Measurements from ENCODE around the gene SLC37A2.
A peak's percentile ranks its signal among the peaks of the same experiment; 100 is the strongest.

The SLC37A2 gene

DNA sequence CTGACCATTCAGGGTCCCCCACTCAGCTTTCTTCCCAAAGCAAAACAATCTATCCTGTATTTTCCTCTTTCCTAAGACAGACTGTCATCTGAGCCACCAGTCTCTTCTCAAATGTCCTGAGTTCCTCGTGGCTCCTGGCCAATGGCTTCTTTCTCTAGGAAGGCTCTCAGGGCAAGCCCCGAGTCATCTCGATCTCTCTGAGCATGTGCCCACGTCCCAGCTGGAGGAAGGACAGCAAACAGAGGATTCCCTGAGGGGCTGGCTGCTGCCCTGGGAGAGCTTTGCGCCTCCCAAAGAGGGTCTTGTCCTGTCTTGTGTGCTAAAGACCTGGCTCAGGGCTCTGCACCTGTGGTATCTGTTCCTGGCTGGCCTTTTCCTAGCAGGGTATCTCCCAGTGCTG is 8.3 kb downstream of the SLC37A2 start:
- peak; percentile 16 for DNase-seq

DNA sequence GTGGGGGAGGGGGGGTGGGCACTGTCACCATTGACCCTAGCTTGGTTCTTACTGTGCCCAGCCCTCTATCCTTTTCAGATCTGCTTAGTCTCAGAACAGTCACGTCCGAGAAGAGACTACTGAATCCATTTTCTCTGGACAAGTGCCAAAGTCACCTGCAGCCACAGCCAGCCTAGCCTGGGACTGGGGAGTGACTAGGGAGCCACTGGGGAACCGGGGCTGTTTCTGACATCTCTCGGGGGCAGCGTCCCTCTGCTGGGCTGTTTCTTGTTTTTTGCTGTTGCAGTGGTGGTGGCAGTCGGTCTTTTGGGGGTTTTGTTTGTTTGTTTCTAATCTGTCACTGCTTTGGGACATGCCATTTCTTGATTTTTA is 8.7 kb downstream of the SLC37A2 start:
- no peak for DNase-seq

DNA sequence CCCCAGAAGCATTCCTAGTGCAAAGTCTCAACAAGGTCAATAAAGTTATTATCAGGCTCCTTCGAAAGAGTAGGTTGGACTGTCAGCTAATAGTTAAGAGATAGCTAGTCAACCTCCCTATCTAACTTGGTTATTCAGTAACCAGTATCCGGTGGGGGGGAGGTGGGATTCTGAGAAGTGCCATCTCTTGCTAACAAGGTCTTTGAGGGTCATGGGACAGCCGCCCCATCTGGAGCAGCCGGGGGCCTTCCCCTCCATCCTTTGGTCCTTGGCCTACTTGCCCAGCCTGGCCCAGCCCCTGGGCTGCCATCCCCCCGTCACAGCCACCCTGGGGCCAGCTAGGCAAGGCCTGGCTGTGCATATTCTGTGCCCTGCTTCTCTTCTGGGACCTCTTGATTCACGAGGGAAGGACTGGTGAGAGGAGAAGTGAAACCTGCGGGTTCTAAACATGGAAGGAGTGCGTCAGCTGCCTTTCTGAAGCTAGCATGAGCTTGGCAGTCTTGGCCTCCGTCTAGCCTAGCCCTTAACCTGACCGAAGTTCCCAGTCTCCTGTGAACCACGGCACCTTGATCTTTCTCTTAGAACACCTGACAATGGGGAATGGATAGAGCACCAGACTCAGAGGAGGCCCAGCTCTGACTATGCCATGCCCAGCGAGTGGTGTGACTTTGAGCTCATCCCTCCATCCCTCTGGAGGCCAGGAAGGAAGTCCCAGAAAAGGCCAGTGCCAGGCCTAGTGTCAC is 9.3 kb downstream of the SLC37A2 start:
- DNase-seq, result no peak

DNA sequence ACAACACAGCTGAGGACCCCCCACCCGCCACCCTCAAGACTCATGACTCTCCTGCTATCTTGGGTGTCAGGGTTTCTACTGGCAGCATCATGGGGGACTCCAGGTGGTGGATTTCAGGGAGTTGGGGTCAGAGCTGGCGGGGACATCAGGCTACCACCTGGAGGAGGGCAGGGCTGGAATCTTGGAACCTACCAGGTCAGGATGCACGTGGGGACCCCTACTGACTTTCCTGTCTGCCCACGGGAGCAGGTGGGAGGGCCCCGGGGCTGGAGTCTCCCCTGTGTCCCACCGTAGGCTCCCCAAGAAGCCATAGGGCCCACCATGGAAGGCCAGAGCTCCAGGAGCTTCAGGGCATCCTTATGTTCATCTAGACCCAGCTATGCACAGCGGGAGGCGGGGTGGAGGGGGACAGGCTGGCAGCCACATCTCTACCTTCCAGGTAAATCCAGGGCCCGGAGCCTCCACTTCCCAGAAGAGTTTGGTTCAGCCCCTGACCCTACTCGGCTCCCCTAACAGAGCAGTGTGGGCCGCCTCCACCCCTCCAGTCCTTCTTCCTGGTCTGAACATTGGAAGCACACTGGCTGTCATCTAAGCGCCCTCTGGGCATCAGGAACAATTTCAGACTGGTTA is 10.0 kb downstream of the SLC37A2 start:
- DNase-seq, result no peak

DNA sequence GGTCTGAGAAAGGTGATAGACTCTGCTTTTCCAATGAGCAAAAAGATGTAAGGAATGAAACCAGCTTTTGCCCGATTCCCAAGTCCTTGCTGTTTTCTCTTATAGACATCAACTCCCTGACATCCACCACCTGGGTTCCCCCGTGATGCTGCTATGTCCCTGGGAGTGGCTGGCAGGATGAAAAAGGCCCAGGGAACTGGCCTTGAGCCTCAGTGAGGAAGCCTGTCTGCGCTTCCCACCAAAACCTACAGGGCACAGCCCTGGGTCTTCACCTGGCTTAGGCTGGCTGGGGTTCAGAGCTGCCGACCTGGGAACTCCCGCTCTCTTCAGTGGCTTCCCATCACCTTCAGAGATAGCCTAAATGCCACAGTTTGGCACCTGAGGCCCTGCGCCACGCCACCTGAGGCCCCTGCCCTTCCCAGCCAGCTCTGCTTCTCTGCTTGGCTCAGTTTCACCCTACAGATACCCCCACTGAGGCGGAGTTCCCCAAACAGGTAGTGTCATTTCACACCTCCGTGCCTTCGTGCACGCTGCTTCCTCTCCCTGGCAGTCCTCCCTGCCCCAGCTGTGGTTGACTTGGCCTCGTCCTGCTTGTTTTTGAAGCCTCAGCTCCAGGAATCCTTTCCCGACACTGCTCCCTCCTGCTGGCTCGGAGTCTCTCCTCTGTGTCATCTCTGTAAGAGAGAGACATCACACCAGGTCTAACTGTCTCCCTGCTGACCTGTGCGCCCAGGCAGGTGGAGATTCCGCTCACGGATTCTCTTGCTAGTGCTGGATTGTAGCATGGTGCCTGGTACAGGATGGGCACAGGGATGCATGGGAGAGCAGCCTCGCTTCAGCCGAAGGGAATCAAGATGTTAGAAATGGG is 10.7 kb downstream of the SLC37A2 start:
- peak; percentile 11 for DNase-seq

DNA sequence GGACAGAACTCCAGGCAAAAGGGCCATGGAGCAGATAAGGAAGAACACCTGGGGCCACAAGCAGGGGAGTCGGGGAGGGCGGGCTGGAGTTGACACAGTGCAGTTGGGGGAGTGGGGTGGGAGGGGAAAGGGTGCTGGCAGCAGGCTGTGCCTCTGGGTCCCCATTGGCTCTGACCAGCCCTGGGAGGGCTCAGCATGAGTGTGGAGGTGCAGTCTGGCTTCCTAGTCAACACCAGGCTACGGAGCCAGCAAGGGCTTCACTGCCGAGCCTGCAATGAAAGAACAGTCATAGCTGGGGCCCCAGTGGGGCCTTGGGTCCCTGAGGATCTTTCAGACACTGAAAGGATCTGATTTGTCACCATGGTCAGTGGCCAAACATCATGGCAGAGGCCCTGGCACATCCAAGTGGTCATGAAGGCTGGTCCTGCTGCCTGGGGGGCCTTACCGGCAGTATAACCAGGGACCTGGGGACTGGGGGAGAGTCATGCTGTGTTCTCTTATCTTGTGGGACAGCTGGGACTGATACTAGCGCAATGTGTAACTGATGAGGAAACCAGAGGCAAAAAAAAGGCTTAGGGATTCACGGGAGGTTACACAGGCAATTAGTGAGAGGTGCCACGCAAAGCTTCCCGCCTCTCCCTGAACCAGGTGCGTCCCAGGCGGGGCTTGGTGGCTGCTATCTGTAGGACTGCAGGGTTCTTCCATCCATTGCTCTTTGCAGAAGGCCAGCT is 11.6 kb downstream of the SLC37A2 start:
- no peak for DNase-seq

DNA sequence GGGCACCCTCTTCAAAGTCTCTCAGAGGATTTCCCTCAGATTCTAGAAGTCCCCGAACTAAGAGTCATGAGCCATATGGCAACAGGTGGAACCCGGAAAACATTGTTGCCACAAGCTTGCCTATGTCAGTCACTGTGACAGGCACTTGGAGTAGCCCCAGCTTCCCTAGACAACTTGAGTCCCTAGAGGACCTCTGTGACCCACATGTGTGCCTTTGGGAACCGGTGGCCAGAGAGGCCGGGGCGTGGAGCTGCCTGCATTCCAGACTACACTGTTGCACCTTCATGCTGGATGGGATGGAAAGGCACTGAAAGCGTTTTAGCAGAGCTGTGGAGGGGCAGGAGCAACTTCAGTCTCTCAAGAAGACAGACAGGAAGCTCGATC is 12.1 kb downstream of the SLC37A2 start:
- DNase-seq, result no peak

DNA sequence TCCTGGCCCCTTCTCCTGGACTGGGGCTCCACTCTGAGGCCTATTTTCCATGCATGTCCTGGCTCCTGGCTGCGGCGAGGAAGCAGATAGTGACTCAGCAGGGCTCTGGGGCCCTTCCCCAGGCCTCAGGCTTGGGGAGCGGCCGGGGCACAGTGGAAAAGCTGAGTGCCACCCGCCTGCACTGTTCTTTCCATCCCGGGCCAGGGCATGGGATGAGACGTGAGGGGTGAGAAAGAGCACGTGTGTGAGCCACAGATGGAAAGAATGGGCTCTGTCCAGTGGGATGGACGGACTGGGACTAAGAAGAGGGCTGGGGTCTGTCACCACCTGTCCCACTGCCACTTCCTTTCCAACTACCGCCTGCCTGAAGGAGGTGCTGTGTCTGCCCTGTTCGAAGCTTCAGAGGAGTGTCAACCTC is 12.8 kb downstream of the SLC37A2 start:
- DNase-seq, result no peak

DNA sequence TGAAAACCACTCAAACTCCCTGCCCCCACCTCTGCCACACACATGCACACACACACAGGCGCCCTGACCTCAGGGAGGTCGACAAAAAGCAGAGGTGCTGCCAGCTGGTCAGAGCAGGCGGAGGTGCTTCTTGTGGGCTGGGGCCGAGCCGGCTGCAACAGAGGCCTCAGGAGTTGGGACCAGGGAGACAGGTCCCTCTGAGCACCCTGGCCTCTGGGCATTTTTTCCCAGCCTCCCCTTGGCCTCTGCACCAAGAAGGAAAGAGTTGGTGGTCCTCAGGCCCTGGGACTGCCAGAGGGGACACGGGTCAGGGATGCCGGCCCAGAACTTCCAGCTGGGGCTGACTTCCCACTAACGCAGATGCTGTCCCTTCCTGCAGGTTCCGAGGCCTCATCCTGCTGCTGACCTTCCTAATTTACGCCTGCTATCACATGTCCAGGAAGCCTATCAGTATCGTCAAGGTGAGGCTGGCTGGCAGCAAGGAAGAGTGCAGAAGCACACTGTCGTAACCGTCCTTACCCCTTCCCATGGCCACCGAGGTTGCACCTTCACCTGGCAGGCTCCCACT is 13.4 kb downstream of the SLC37A2 start:
- DNase-seq, result no peak

DNA sequence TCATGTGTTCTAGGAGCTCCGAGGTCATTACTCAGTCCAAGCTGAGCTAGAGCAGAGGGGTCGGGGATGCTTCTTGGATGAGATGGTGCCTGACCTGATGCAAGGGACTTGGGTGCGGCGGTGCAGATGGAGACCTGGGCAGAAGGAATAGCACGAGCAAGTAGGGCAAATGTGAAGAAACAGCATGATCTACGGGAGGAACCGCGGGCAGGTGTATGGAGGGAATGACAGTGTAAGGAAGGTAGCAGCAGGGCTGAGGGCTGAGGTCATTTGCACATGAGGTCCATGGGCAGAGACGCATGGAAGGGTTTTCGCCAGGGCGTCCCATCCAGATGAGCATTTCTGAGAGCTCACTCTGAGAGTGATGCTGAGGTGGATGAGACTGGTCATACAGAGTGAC is 14.9 kb downstream of the SLC37A2 start:
- no peak for DNase-seq

DNA sequence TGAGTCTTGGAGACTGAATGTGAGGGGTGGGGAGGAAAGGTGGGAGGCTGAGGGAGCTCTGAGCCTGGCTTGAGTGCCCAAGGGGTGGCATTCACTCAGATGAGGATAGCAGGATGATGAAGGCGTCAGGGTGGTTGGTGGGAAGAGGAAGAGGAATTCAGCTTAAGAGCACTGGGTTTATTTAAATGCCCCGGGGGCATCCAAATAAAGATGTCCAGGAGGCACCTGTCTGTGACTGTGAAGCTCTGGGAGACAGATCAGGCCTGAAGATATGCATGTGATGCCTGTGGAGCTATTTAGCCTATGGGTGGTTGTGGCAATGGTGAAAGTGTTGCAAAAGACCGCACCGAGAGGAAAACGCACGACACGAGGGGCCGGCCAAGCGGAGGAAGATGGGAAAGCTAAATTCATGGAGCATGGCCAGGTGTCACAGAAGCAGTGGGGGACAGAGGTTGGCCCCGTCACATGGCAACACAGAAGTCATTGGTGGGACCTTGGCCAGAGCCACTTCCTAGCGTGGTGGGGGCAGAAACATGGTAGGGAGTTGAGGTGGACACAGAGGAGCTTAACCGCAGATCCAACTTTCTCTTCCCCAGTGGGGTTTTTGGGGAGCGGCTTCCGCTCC is 15.5 kb downstream of the SLC37A2 start:
- DNase-seq, result no peak

DNA sequence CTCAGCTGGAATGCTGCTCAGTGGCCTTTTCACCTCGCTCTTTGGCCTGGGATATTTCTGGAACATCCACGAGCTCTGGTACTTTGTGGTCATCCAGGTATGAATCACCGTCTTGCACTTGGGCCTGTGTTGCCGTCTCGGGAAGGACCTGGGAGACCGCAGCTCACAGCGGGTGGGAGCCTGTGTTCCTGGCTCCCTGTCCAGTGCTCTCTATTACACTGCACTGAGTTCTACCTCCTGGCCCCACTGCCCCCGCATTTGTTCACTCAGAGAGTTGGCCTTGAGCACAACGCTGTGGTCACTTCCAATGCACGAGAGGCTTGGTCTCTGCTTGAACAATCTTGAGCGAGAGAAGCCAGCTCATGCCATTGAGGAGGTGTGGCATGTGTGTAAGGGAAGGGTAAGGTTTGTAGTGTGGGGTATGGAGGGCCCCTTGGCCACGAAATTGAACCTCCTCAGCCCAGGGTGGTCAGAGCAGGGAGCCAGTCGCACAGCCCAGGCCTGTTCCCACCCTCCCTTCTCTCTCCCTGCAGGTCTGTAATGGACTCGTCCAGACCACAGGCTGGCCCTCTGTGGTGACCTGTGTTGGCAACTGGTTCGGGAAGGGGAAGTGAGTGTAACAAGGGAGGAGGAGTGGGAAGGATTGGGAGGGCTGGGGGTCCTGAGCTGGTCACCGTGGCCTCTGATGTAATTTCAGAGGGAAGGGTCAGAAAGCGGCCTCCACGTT is 16.2 kb downstream of the SLC37A2 start:
- no peak for DNase-seq

DNA sequence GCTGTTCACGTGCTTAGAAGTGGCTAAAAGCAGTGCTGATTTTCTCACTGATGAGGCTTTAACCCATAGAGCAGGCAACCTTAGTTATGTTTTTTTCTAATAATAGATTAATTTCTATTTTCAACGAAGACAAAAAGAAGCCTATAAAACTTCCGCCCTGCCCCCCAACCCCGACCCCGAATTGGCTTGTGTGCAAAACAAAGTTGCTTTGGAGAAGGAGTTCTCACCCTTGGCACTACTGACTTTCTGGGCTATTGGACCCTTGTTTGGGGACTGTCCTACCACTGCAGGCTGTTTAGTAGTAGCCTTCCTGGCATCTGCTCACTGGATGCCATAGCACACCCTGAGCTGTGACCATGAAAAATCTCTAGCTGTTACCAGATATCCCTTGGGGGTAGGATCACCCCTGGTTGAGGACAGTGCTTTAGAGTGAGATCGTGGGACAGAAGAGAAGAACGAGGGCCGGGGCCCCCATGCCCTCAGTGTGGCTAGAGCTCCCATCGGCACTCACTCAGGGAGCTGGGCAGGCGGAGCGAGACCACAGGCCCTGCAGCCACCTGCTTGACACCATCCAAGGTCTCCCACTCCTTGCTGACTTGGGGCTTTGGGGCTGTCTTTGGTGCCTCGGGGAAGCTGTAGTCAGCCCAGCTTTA is 16.9 kb downstream of the SLC37A2 start:
- DNase-seq, result no peak

DNA sequence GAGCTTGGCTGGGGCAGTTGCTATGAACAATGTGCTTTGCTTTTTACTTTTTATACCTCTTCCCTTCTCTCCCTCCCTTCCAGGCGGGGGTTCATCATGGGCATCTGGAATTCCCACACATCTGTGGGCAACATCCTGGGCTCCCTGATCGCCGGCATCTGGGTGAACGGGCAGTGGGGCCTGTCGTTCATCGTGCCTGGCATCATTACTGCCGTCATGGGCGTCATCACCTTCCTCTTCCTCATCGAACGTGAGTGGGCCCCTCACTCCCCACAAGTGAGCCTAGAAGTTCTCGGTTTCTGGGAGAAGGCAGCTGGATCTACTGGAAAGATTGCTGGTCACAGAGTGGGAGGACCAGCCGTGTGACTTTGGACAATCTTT is 17.4 kb downstream of the SLC37A2 start:
- DNase-seq, result no peak

DNA sequence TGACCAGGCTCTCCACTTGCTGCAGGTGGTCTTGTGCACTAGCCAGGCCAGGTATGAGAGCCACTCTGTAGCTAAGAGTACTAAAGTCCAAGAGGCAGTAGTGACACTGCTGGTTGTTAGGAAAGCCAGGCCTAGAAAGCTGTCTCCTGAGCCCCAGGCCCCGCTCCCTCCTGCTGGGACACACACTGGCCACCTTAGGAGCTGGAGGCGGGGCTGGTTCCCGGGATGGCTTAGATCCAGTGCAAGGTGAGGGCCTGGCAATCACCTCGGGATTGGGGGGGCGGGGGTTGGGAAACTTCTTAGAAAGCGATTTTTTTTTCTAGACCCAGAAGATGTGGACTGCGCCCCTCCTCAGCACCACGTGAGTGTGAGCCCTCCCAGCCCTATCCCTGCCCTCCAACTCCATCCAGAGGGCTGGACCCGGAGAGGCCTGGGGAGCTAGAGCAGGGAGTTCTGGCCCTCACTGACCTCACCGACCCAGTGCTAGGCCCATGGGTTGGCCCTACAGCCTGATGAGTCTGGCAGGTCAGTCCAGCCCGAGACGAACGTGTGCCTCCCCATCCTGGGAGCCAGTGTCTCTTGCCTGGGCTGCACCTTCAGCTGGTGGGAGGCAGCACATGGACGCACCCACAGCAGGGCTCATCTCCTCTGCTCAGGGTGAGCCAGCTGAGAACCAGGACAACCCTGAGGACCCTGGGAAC is 18.1 kb downstream of the SLC37A2 start:
- DNase-seq, result no peak

DNA sequence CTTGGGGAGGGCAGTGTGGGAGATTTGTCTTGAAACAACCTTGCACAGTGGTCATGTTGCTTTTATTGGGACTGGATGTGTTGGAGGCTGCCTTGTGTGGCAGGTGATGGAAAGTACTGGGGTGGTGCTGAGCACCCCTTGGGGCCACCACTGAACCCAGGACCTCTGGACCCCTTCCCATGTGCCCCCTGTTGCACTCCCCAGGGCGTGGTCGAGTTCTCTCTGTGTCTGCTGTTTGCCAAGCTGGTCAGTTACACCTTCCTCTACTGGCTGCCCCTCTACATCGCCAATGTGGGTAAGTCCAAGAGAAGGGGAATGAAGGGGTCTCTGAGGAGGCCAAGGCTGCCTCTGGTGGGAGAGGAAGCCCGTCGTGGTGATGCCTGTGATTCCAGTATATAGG is 18.9 kb downstream of the SLC37A2 start:
- DNase-seq, result no peak

DNA sequence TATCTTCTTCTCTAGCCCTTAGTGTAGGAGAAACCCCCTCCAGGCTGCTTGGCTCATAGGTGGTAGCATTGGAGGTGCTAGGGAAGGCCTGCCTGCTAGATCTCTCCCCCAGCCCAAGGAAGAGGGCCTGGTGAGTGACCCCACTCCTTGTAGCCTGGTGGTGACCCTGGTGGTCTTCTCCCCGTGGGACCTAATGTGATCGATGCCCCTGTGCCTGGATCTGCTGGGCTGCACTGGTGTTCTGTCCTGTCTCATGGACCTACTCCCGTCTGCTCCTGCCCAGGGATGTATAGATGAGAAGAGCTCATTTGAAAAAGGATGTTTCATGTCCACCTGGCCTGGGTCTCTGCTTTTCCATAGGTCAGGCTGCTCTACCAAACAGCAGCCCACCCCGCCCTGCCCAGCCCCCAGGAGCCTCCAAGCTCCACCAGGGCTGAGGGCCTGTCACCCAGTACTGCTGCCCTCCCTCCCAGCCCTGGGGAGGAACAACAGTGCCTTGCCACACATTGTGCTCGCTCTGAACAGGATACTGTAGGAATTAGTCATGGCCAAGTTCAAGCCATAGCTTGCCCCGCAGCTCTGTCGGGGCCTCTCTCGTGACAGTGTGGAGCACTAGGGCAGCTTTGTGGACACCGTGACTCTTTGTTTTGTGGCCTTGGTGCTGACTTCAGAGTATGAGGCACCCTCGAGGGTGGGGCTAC is 19.7 kb downstream of the SLC37A2 start:
- DNase-seq, result no peak

DNA sequence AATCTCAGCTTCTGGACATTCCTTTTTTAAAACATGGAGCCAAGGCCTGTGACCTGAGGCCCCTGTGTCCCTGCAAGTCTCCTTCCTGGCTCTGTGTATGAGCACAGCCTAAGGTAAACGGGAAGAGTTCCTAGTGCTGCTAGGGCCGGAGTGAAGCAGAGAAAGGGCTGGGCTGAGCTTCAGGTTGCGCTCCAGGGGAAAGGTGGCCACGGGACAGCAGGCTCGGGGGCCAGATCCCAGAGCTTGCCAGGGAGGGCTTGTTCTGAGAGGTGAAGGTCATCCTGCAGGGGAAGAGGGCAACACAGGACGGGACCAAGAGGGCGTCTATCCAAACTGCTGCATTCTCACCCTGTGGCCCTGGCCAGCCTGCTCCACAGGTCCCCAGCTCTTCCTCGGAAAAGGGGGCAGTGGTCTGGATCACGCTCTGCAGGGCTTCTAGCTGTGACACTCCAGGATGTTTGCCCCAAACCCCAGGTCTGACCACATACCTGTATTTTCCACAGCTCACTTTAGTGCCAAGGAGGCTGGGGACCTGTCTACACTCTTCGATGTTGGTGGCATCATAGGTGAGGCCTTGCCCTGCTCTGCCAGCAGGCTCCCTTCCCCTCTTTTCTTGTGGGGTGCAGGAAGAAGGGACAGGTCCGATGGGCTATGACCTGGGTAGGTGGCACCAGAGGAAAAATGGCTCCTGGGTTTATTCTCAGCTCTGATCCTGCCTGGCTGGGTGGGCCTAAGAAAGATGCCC is 20.4 kb downstream of the SLC37A2 start:
- no peak for DNase-seq

DNA sequence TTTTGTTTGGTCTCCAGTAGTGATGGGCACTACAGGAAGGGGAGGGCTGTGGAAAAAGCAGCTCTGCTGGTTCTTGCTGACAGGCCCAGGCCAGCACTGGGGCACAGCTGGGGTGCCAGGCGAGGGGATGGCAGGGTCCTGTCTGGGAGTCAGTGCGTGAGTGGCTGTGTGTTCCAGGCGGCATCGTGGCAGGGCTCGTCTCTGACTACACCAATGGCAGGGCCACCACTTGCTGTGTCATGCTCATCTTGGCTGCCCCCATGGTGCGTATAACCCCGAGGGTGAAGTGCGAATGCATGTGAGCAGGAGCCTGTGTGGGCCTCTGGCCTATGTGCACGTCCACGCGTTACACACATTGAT is 20.9 kb downstream of the SLC37A2 start:
- no peak for DNase-seq

All from stimulated activated CD8-positive, alpha-beta memory T cell treated with anti-CD3 and anti-CD28 coated beads, Interleukin-4, amount 100 ng/mL, for 48 hours (primary cell).